Superior temporal gyrus (tissue), 1 donor: ENCODE data around the gene LUC7L.
"Not testable (repeated sequence)": the region's sequence is repeated elsewhere in the genome, so short reads cannot be mapped to it uniquely, and the experiment has no call there.

Source experiments
- DNase-seq: peaks from one replicate; pipeline ENCODE4 v3.0.0-alpha.2; 2016; ENCODE audit errors: extremely low spot score

LUC7L gene

GRCh38 chr16:165539-166374, 63.5 kb downstream of the LUC7L start, which contains the start of gene HBM:
Gene HBM, plus strand, starts transcription at chr16:165978. Its CDS starts 20 bp downstream, at chr16:165998.
- DNase-seq: no peak

- no peak for DNase-seq
These were observed 64.3 kb downstream of the LUC7L start for GRCh38 chr16:164827-165538.

- DNase-seq: not testable (repeated sequence)
These were observed 65.0 kb downstream of the LUC7L start for GRCh38 chr16:164134-164823.

- DNase-seq: not testable (repeated sequence)
These were observed 65.6 kb downstream of the LUC7L start for GRCh38 chr16:163696-164095.

GRCh38 chr16:163139-163538, 66.1 kb downstream of the LUC7L start:
- not testable (repeated sequence) for DNase-seq

GRCh38 chr16:162271-162991, 66.8 kb downstream of the LUC7L start:
- DNase-seq: no peak

GRCh38 chr16:160691-161190, 68.5 kb downstream of the LUC7L start:
- no peak for DNase-seq

- DNase-seq: not testable (repeated sequence)
These were observed 69.0 kb downstream of the LUC7L start for GRCh38 chr16:160242-160641.

- no peak for DNase-seq
These were observed 70.0 kb downstream of the LUC7L start for GRCh38 chr16:159136-159849.

GRCh38 chr16:155031-155398, 74.2 kb downstream of the LUC7L start:
- DNase-seq: no peak

GRCh38 chr16:154217-155030, 74.8 kb downstream of the LUC7L start:
- DNase-seq: no peak

- DNase-seq: not testable (repeated sequence)
These were observed 75.6 kb downstream of the LUC7L start for GRCh38 chr16:153550-154216.

GRCh38 chr16:153129-153521, 76.1 kb downstream of the LUC7L start:
- not testable (repeated sequence) for DNase-seq

- DNase-seq: no peak
These were observed 76.8 kb downstream of the LUC7L start, which contains the start of gene HBZ for GRCh38 chr16:152141-153128. Gene HBZ, plus strand, starts transcription at chr16:152644. Its CDS starts 266 bp downstream, at chr16:152910.

GRCh38 chr16:149024-149660, 80.1 kb downstream of the LUC7L start:
- no peak for DNase-seq

- no peak for DNase-seq
These were observed 82.6 kb downstream of the LUC7L start for GRCh38 chr16:146646-147045.

- no peak for DNase-seq
These were observed 84.4 kb downstream of the LUC7L start for GRCh38 chr16:144797-145252.
